Right hindlimb (tissue), 1 donor: ENCODE measurements around the gene SIN3A.
"Not testable (repeated sequence)": the region's sequence is repeated elsewhere in the genome, so short reads cannot be mapped to it uniquely, and the experiment has no call there.

ENCODE experiments used
- DNase-seq: peaks from one replicate; pipeline ENCODE4 v3.0.0-alpha.2; 2018

Gene SIN3A

GRCh38 chr15:75449585-75450306, 1.7 kb downstream of the SIN3A start:
- DNase-seq, result no peak

GRCh38 chr15:75448171-75448570, 3.3 kb downstream of the SIN3A start:
- DNase-seq, result not testable (repeated sequence)

GRCh38 chr15:75446151-75446550, 5.3 kb downstream of the SIN3A start:
- no peak for DNase-seq

- not testable (repeated sequence) for DNase-seq
Observed at GRCh38 chr15:75445324-75445723, 6.2 kb downstream of the SIN3A start.

- not testable (repeated sequence) for DNase-seq
Observed at GRCh38 chr15:75443972-75444453, 7.5 kb downstream of the SIN3A start.

- DNase-seq, result no peak
Observed at GRCh38 chr15:75437721-75438120, 13.8 kb downstream of the SIN3A start.

GRCh38 chr15:75436881-75437280, 14.6 kb downstream of the SIN3A start:
- no peak for DNase-seq

- DNase-seq, result no peak
Observed at GRCh38 chr15:75431682-75432081, 19.8 kb downstream of the SIN3A start.

- DNase-seq, result no peak
Observed at GRCh38 chr15:75431270-75431669, 20.2 kb downstream of the SIN3A start.

- DNase-seq, result no peak
Observed at GRCh38 chr15:75430259-75430658, 21.2 kb downstream of the SIN3A start.

- no peak for DNase-seq
Observed at GRCh38 chr15:75428152-75428551, 23.3 kb downstream of the SIN3A start.

- no peak for DNase-seq
Observed at GRCh38 chr15:75425966-75426500, 25.5 kb downstream of the SIN3A start.

GRCh38 chr15:75422554-75422953, 28.9 kb downstream of the SIN3A start:
- DNase-seq, result no peak

- DNase-seq, result no peak
Observed at GRCh38 chr15:75420698-75421097, 30.8 kb downstream of the SIN3A start.

GRCh38 chr15:75416584-75416983, 34.9 kb downstream of the SIN3A start:
- DNase-seq, result no peak

- DNase-seq, result no peak
Observed at GRCh38 chr15:75410196-75410595, 41.3 kb downstream of the SIN3A start.

GRCh38 chr15:75407083-75407482, 44.4 kb downstream of the SIN3A start:
- no peak for DNase-seq

GRCh38 chr15:75403892-75404291, 47.6 kb downstream of the SIN3A start:
- no peak for DNase-seq

GRCh38 chr15:75397494-75397893, 54.0 kb downstream of the SIN3A start:
- DNase-seq, result no peak

GRCh38 chr15:75389791-75390382, 61.6 kb downstream of the SIN3A start:
- DNase-seq, result no peak

- not testable (repeated sequence) for DNase-seq
Observed at GRCh38 chr15:75383986-75384385, 67.5 kb downstream of the SIN3A start.

- no peak for DNase-seq
Observed at GRCh38 chr15:75380773-75381172, 70.7 kb downstream of the SIN3A start.

GRCh38 chr15:75371901-75372688, 79.4 kb downstream of the SIN3A start:
- no peak for DNase-seq
